ENCODE measurements around the gene CEBPE.
"Not testable (repeated sequence)": the region's sequence is repeated elsewhere in the genome, so short reads cannot be mapped to it uniquely, and the experiment has no call there.

CEBPE gene

GRCh38 chr14:23121361-23121771, 2.3 kb upstream of the CEBPE start:
- DNase-seq (ENCODE audit: low read depth in 2 of 2) = no peak

DNA sequence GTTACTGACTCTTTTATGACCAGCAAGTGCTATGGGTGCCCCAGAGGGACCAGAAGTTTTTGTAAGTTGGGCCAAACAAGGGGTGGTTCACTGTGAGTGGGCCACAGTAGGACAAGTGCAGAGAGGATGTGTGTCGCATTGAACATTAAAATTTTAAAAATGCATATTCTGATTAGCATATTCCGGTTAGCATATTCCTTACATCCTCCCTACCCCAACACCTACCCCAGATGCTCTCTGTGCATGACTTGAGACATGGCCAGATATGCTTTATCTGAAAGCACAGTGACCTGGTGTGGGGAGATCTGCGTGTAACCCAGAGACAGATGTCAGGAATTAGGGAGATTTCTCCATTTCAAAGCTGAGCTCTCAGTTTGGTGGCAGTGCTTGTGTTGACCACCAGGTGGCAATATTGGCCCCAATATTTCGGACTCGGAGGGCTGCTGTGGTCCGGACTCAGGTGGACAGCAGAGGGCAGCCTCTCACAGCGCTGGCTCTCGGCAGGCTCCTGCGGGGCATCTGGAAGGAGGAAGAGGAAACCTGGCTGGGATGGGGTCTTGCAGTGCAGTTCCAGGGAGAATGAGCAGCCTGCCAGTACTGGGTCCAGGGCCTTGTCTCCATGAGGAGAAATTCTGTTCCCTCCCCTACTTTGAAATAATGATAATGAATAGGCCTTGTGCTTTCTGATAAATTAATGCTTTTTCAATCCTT, 1.6 kb upstream of the CEBPE start:
- peak; percentile 48 to 52 for DNase-seq (ENCODE audit: low read depth in 2 of 2)

DNA sequence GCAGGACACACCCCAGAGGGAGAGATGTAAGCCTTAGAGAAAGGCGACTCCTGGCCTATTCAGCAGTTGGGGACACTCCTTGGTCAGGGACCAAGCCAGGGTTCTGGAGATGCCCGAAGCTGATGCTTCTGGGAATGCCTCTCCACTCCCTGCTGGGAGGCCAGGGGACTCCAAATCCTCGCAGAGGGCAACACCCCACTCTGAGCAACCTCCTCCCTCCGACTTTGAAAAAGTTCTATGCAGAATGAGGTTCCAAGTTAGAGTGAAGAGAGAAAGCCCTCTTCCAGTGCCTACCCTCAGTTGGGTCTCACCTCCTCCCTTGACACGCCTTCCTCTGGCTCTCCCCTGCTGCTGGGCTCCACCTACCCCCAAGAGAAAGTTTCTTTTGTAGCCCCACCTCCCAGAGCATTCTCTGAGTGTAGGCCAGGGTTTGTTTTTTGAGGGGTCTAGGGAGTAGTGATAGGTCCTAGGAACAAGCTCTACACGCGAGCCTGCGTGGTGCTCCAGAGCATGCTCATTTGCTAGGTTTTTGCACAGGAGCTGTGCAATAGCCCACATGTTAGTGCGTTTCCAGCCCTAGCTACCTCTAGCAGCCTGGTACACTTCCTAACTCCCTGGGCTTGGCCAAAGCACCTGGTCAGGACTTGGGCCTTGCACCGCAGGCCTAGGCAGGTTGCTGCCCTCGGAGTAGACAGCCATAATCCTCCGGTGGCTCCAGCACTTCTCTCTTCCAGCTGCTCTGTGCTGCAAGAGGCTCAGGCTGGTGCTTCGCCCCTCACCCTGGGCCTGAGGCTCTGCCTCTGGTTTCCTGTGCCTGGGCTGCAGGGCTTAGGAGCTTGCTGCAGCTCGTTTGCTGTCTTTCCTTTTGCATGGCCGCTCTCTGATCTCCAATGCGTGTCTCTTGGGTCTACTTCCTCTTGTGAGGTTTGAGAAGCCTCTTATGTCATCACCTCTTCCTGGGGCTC, 590 bp upstream of the CEBPE start:
- DNase-seq (ENCODE audit: low read depth in 2 of 2) = no peak

GRCh38 chr14:23117371-23118020, 1.6 kb downstream of the CEBPE start:
- DNase-seq (ENCODE audit: low read depth in 2 of 2) = no peak

- DNase-seq (ENCODE audit: low read depth in 2 of 2) = no peak
These were observed 3.1 kb downstream of the CEBPE start for GRCh38 chr14:23115918-23116317.

DNA sequence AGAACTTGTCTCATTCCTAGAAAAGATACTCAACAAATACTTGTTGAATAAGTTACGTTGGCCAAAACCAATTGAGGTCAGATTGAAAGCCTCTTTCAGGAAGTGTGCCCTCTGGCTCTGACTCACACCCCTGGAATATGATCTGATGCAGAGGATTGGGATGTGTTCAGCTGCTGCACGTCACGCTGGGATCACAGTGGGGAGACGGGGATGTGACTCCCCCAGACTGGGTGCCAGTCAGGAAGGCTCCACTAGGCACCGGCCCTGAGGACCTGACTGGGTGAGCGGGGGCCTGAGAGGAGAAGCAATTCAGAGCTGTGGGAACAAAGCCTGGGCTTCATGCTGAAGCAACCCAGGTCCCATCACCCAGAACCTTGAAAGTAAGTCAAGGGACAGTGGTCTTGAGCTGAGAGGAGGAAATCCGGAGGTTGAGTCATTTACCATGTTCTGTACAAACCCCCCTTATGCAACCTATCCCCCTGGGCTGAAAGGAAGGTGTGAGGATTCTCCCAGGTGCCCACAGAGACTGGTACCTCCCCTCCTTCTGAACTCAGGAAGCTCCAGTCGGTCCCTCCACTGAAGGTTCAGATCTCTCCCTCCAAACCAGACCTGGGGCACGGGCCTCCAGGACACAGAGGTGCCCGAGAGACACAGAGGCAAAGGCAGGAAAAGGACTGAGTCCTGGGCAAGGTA, 3.9 kb downstream of the CEBPE start:
- DNase-seq (ENCODE audit: low read depth in 2 of 2) = no peak

- no peak for DNase-seq (ENCODE audit: low read depth in 2 of 2)
These were observed 4.4 kb downstream of the CEBPE start for GRCh38 chr14:23114669-23115038.

GRCh38 chr14:23114120-23114458, 5.0 kb downstream of the CEBPE start:
- DNase-seq (ENCODE audit: low read depth in 2 of 2) = no peak

DNA sequence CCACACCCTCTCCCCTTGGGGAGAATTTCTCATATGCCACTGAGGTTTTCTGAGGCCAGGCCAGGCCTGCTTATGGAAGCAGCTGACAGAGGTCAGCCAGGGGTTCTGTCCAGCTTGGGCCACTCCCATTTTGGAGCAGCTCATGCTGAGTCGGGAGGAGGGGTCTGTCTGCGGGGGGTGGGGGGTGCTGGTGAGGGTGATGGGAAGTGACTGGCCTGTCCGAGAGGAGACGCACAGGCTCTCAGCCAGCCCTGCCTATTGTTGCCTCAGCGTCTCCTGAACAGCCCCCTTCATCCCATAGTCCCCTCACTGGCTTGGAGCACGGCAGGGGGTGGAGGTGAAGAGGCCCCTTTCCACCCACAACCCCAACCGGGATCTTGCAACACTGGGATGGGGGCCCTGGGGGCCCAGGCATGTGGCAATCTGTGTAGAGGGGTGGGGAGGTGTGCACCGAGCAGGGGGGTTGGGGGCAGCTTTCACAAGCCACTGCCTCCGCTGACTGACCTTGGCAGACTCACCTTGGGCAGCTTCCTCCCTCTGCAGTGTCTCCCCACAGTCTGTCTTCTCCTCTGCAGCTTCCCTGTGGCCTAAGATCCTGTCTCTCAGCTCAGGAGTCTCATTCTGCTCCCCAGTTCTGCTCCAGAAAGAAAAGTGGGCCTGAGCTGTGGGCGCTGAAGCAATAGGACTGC, 5.5 kb downstream of the CEBPE start:
- DNase-seq (ENCODE audit: low read depth in 2 of 2) = no peak

DNA sequence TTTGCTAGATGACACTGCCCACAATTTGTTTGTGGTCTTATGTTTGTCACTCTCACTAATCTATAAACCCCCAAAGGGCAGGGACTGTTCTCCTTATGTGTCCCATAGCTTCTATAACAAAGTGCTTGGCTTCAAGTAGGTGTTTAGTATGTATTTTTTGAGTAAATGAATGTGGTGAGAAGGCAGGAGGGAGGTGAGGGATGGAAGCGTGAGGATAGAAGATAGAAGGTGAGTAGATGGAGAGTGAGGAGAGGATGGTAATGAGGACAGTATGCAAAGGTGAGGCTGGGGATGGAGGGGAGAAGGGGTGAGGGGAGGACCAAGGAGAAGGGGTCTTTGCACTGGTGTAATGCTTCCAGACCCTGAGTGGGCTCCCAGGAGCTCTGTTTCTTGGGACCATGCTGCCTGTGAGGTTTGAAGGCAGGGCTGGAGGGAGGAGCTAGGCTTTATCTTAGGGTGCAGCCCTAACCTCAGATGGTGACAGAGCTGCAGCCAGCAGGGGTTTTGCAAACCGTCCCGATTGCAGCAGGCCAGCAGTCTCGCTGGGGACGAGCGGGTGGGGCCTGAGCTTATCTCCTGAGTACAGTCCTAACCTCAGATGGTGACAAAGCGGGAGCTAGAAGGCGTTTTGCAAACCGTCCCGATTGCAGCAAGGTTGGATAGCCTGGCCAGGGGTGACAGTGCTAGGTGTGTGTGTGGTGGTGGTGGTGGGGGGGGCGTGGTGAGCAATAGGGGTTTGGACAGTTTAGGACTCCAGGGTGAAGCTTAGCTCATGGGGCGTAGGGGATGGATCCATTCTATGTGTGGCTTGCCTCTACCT, 6.5 kb downstream of the CEBPE start:
- no peak for DNase-seq (ENCODE audit: low read depth in 2 of 2)

DNA sequence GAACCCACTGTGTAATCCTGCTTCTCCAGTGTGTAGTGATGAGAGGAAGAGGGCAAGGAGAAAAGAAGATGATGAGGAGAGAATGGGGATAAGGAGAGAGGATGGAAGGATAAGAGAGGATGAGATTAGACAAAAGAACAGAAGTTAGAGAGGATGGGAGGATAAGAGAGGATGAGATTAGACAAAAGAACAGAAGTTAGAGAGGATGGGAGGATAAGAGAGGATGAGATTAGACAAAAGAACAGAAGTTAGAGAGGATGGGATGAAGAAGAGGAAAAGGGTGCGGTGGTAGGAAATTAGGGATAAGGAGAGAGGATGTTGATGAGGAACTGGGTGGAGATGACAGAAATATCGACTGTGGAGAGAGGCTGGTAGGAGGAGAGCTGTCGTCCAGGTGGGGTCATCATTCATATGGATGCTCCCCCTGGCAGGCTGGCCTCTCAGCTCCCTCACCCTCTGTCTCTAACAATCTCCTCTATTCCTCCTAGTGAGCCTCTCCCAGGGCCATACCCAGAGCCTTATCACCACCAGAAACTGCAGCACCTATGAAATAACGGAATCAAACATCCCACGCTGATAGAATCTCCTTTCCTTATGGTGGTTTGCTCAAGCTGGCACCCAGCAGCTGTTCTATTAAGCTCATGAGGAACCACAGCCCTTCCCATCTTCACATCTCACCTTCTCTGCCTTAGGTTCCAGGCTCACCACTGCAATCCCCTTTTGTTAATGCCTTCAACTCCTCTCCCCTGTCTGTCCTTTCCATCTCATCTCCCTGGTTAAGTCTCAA, 8.3 kb downstream of the CEBPE start:
- no peak for DNase-seq (ENCODE audit: low read depth in 2 of 2)

GRCh38 chr14:23109769-23110168, 9.3 kb downstream of the CEBPE start:
- DNase-seq (ENCODE audit: low read depth in 2 of 2) = no peak

GRCh38 chr14:23108169-23108568, 10.9 kb downstream of the CEBPE start:
- not testable (repeated sequence) for DNase-seq (ENCODE audit: low read depth in 2 of 2)

GRCh38 chr14:23107620-23108019, 11.4 kb downstream of the CEBPE start:
- DNase-seq (ENCODE audit: low read depth in 2 of 2) = not testable (repeated sequence)

DNA sequence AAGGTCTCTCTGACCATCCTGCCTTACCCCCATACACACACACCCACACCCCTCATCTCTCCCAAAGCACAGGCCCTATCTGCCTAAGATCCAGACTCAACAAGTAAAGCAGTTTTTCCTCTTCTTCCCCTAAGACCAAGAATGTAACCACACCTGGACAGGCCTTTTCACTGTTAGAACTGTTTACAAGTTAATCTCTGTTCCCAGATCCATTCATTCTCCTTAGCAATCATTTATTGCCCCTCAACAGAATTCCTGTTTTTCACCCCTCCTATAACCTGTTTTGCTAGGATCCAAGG, 12.4 kb downstream of the CEBPE start:
- no peak for DNase-seq (ENCODE audit: low read depth in 2 of 2)

GRCh38 chr14:23105348-23105824, 13.7 kb downstream of the CEBPE start:
- DNase-seq (ENCODE audit: low read depth in 2 of 2) = no peak

DNA sequence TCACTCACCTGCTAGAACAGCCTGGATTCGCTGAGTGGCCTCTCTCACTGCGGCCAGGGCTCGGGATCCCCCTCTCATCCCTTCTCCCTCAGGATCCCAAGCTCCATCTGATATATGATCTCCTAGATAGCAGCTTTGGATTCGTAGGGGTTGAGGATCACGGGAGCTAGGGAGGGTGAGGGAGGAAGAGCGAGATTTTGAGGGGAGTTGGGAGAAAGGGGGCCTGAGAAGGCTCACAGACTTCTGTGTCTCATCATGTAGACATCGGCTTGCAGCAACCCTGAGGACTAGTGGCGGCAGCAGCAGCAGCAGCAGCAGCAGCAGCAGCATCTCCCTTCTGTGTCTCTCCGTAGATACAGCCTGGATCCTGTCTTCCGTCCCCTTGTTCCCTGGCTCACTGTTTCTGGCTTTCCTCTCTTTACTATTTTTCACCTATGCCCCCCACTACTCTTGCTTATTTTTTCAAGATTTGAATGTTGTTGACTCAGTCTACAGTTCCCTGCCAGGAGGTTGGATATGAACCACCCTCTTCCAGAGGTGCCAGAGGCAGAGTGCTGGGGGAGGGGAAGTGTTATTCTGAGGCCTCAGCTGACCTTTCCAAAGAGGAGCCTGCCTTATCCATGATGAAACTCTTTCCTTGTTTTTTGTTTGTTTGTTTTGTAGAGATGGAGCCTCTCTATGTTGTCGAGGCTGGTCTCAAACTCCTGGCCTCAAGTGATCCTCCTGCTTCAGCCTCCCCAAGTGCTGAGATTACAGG, 14.3 kb downstream of the CEBPE start, which contains the start of gene CIROP:
TSS of gene CIROP (minus strand) at position 399 of the 757 bp plus-strand sequence. CDS start at position 330, 69 bp downstream.
- no peak for DNase-seq (ENCODE audit: low read depth in 2 of 2)

DNA sequence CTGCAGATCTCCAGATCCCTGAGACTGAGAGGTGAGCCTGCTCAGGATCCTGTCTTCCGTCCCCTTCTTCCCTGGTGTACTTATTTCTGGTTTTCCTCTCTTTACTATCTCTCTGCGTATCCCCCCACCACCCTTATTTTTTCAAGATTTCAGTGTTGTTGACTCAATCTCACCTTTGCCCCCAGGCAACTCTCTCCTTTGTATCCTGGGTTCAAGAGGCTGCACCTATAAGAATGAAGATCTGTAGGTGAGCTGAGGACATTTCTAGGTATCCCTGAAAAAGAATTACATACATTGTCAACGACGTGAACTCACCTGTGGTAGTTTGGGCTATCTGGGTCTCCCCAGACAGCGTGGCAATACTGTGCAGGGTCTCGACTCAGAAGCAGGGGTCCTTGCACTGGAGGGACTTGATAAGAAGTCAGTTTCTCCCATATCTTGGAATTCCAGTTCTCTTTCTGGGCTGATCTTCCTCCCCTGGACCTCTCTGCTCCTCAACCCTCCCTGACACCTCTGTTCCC, 14.9 kb downstream of the CEBPE start:
- DNase-seq (ENCODE audit: low read depth in 2 of 2) = no peak

- DNase-seq (ENCODE audit: low read depth in 2 of 2) = no peak
These were observed 15.5 kb downstream of the CEBPE start for GRCh38 chr14:23103581-23103980.

All from stimulated activated CD4-positive, alpha-beta T cell treated with anti-CD3 and anti-CD28 coated beads, Interleukin-1b, Interleukin-23, amount 100 ng/mL, for 1 hour (primary cell).